Embryonic facial prominence (tissue), 1 donor: ENCODE measurements around the gene SEC16A.
"Not testable (repeated sequence)": the region's sequence is repeated elsewhere in the genome, so short reads cannot be mapped to it uniquely, and the experiment has no call there.

Source experiments
- DNase-seq: peaks from one replicate; pipeline ENCODE4 v3.0.0-alpha.2; 2016; ENCODE audit errors: extremely low spot score

The SEC16A gene

DNA sequence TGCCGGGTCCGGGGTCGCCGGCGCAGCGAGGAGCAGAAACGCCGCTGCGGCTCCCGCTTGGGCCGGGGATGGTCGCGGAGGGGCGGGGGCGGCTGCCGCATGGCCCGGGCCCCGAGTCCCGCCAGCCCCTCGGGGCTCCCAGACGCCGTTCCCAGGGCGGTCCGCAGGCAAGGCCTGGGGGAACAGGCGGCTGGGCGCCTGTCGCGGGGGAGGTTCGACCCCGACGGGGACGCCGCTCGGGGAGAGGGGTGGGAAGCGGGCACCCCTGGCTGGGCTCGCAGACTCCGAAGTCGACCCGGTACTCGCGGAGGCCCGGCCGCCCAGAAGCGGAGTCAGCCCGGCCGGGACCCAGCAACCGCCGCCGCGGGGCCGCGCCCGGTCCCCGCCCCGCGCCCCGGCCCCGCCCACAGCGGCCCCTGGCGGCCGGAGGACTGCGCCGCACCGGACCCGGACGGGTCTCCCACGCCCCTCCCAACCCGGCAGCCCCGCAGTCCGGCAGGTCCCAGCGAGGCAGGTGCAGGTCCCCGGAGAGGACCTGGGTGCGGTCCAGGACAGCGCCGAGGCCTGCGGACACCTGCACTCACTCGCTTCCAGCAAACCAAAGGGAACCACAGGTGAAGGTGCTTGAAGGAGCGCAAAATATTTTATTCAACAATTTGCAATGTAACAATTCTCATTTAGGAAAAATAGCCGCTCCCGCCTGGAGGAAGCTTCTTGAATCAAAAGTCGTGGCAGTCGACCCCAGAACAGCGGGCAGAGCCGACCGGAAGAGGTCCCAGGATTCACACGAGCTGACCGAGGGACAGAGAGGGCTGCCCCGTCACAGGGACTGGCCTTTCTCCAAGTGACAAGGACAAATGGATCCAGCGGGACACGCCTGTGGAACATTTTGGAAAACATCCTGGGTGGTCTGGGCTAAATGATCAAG is 43.1 kb downstream of the SEC16A start, which contains the start of gene INPP5E:
Gene INPP5E, minus strand, starts transcription at position 365 of the 928 bp plus-strand sequence. CDS start 426 bp downstream, outside the sequence.
- no peak for DNase-seq

DNA sequence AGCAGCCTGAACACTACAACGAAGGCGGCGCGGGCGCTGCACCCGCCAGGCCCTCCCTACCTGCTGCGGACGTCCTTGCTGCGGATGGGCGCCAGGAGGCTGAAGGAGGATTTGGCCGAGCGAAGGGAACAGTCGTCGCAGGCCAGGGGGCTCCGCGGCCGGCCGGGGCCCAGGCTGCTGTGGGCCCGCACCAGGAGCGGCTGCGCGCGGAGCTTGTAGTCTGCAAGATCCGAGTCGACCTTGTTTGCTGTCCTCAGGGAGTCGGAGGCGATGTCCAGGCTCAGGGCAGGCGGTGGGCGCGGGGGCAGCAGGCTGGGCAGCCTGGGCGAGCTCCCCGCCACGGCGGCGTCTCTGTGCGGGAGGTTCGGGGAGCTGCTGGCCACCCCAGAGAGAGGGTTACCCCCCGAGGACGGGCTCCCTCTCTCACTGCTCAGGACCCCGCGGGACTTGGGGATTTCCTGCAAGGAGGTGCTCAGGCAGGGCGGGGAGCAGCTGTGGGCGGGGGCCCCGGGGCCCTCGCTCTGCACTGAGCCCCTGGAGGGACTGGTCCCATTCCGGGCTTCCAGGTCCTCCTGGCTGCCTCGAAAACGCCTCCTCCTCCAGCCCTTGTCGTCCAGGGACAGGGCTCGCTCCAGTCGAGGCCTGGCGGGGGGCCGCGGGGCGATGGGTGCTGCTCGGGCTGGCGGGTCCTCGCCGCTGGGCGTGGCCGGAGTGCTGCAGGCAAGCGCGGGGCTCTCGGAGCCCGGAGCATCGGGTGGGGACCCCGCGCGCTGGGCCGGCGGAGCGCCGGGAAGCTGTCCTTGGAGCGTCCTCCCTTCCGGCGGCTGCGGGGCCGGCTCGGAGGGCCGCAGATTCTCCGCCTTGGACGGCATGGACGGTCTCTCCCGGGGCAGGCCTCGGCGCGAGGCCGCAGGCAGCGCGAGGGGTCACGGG is 44.0 kb downstream of the SEC16A start:
- DNase-seq = no peak

DNA sequence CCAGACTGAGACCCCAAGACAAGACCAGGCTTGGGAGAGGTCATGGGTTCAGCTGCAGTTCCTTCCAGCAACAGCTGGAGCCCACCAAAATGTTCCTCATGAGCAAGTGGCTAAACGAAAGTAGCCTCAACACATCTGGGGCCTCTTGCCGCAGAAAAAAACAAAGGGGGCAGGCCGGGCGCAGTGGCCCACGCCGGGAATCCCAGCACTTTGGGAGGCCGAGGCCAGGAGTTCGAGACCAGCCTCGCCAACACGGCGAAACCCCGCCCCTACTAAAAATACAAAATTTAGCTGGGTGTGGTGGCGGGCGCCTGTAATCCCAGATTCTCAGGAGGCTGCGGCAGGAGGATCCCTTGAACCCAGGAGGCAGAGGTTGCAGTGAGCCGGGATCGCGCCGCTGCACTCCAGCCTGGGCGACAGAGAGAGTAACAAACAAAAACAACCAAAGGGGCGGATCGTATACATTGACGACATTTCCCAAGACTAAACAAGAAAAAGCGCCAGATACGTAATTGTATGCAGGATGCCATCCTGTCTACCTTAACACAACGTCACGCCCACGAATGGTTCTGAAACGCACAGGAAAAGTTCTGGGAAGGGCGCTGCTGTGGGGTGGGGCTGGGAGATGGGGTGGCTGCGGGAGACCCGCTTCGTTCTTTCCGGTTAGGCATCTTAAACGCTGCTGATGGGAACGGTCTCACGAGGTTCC is 44.8 kb downstream of the SEC16A start:
- no peak for DNase-seq

DNA sequence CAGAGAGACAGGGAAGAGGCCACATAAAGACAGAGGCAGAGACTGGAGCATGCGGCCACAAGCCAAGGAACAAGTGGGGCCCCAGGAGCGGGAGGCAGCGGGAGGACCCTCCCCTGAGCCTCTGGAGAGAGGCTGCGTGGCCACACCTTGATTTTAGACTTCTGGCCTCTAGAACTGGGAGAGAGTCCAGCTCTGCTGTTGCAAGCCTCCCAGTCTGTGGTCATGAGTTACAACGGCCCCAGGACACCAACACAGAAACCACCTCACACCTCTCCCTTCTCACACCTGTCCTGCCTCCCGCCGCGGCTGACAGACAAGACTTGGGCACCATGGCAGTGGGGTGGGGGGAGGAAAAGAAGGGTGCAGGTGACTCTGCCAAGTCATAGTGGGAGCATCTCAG is 45.4 kb downstream of the SEC16A start:
- no peak for DNase-seq

DNA sequence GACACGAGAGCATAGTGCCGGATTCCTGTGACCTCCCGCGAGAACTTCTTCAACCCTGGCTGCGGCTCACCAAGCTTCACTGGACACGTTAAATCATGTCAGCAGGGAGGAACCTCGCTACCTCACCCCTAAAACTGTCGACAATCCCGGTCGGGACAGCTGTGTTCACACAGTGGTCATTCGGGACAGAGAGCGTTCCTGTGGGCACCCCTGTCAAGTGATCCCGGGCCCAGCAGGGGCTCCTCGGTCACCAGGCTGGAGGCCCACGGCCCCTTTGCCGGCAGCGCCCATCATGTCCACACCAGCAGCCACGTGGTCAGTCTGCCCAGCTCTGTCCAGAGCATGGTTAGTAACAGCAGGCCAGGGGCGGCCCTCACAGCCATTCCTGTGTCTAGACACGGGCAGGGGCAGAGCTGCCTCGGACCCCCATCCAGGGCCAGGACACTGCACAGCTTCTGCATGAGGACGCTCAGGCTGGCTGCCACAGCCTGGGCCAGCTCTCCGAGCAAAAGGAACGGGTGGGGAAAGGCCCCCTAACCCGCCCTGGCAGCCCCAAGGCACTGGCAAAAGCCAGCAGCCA is 46.7 kb downstream of the SEC16A start:
- DNase-seq = no peak

DNA sequence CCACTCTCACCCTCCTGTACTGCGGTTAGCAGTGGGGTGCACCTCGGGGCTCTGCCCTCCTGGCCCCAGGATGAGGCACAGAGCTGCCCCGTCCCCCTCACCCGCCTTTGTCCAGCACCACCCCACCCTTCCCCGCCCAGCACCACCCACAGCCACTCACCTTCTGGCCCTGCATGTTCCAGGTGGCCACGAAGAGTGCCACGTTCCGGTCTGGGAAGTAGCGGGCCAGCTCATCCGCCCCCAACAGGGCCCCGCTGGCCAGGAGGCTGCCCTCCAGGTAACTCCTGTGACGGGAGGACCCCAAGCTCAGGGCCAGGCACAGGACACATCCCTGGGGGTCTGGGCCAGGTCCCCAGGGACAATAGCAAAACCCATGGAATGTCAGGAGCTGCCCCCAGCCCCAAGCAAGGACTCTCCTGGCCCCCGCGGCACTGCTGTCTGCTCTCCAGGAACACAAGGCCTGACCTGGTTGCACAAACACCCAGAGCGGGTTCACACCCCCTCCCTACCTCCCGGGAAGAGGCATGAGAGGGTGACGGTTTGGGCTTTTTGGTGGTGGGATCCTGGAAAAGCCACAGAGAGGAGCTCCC is 48.2 kb downstream of the SEC16A start:
- DNase-seq = no peak

DNA sequence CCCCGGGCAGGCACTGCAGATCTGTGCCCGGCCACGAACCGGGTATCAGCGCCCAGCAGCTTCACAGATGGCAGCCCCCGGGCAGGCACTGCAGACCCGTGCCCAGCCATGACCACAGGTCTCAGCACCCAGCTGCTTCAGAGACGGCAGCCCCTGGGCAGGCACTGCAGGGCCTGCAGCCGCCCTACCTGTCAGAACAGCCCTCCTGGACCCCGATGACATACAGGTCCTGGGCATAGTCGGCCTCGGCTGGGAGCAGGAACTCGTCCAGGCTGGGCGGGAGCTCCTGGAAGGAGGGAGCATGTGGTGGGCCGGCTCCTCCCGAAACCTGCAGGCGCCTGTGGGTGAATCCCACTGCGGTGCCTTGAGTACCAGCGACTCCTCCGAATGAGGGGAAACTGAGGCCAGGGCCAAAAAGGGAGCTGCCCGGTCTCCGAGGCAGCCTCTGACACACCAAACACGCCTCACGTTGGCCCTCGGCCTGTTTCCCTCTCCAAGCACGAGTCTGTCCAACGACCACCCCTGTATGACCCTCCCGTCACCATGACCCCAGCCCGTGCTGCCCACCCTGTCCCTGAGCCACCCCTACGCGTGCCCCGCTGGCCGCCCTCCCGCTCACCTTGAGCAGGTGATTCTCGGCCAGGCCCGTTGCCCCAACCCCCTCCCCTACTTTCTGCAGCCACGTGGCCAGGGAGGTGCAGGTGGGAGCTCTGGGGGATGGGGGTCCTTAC is 48.8 kb downstream of the SEC16A start:
- DNase-seq = no peak

DNA sequence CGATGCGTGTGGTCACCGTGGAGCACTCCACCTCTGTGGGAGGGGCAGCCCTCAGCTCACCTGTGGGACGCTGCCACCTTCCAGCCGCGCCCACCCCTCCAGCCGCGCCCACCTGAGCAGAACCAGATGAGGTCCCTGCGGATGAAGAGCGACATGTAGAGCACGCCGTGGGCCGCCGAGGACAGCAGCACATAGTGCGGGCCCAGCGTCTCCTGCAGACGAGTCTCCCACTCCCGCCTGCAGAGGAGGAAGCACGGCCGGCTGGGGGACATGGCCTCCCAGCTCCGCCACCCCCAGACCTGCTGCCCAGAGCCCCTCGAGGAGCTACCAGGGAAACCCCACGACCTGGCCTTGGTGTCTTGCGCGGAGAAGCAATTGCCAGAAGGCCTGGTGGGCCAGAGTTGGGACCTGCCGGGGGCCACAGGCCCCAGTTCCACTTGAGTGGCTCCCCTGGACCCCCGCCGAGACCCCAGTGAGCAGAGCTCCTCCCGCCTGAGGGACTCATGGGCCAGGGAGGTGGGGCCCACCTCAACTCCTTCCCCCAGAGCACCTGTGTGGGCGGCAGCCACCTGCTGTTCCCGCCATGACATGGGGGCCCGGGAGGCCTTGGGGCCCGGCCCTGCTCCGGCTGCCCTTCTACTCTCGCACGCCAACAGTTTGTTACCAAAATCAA is 49.7 kb downstream of the SEC16A start:
- DNase-seq = no peak

DNA sequence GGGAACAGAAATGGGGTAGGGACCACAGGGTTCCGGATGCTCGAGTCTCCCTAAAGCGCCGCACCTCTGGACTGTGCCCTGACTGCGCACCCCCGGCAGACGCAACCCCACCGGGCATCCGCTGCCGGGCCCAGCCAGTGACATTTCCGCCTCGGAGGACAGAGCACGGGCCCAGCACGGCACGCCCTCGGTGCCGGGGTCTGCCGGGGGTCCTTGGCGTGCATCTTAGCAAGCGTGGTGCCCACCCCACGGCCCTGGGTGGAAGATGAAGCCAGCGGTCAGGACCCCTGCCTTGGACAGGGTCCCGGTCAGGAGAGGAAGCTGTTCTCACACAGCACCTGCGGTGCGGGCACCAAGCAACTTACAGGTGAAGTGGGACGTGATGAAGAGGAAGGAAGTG is 50.2 kb downstream of the SEC16A start:
- no peak for DNase-seq

DNA sequence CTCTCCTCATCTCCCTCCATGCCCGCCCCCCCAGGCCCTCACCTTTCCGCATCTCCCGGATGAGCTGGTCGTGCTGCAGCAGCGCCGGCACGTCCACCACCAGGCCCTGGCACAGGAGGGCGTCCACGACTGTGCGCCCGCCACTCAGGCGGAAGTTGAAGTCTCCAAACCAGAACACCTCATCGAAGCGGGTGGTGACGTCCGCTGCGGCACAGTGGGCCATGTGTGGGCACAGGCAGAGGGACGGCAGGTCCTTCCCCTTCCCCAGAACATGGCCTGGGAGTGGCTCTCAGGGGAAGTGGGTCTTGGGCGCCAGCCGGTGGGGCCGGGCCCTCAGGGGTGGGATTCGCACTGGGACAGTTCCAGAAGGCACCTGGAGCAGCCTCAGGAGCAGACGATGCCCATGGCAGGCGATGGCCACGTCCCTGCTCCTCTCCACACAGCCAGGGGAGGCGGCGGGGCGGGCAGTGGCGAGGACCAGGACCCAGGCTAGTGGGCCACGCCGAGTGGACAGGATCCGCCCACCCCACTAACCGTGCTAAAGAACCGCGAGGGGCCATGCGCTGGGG is 51.0 kb downstream of the SEC16A start:
- no peak for DNase-seq

DNA sequence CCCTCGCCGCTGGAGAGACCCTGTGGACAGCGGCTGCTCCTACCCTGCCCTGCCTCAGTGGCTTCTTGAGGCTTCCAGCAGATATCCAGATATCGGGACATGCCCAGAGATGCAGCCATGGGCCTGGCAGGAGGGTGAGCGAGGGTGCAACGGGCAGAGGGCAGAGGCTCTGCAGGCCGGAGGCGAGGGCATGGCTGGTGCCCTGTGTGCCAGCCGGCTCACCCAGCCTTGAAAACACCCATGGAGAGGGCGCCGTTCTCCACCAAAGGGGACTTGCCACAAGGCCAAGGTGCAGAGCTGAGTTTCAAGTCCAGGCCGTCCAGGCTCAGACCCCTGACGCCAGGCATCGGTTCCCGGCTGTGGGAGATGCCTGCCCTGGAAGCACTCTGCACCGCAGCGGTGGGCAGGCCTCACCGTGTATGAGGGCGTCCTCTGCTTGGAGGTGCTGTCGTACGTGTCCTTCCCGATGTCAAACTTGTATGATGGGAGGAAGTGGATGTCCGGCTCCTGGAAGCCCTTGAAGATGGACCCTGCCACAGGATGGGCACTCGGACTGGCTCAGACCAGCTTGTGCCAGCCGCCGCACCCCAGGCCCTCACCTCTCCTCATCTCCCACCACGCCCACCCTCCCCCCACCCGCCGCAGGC is 52.1 kb downstream of the SEC16A start:
- no peak for DNase-seq

DNA sequence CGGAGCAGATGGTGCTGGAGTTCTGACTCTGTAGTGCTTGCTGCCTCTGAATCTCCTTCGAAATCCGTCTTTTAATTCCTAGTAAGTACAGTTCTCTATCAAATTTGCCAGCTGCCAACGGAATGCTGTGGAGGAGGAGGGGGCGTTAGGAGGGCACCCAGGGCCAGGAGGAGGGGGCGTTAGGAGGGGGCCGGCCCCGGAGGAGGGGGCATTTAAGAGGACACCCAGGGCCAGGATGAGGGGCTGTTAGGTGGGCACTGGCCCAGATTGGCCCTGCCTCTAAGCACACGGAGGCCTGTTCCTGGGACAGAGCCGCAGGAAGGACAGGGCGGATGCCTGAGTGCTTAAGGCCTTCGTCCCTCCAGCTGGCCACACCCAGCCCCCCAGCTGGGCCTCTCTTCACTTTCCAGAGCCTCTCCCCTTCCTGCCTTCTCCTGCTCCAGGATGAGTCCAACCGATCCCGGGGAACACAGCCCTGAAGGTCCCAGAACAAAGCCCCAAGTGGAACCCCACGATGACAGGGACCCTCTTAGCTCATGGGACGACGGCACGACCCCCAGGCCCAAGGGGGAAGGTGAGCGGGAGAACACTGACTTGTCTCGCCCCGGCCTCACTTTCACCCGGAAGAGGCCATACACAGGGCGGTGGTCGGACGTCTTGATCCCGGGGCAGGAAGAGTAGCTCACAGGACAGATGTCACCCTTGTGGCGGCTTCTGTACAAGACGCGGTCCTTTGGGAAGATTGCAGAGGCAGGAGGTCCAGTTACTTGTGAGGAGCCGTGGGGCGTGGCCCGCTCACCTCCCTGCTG is 53.0 kb downstream of the SEC16A start:
- DNase-seq = no peak

DNA sequence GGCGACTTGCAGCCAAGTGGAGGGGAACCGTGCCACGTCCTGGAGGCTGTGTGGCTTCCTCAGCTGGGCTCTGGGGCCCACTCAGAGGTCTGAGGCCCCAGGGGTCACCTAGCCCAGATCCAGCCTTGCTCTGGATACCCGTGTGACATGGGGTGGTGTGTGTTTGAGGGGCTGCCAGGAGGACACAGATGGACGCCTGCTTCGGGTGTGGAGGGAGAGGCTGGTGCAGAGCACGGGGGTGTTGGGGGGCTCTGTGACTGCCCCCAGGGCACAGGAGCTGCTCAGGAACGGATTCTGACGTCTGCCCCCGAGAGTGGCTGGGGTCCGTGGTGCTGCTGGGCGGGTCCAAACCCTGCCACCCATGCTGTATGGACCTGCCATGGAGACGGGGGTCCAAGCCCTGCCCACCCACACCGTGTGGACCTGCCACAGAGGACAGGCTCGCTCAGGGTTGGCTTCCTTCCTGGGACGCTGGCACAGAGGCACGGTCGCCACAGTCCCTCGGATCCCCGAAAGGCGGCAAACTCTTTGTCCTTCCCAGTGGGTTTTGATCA is 53.7 kb downstream of the SEC16A start:
- DNase-seq = no peak

DNA sequence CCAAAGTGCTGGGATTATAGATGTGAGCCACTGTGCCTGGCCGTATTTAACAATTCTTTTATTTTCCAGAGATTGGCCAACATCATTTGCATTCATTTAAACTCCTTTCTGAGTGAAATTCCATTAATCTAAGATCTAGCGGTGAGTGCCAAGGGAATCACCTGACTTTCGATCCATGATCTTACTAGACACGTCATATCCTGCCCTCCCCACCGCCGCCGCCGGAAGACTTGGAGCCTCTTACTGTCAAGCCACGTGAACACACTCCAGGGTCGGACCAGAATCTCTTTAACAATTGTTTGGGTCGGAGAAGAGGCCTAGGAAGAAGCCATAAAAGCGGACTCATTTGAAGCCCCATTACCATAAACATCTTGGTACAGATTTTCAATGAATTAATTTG is 56.1 kb downstream of the SEC16A start:
- DNase-seq = no peak

DNA sequence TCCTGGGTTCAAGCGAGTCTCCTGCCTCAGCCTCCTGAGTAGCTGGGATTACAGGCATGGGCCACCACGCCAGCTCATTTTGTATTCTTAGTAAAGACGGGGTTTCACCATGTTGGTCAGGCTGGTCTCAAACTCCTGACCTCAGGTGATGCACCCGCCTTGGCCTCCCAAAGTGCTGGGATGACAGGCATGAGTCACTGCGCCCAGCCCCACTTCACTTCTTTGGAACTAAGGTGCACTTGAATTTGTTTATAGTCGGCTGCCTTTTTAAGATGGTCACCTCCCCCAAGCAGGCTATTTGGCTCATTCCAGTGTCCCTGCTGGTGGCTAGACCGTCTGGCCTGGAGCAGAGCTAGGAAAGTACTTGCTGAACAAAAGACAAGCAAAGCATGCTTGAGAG is 57.5 kb downstream of the SEC16A start:
- not testable (repeated sequence) for DNase-seq

DNA sequence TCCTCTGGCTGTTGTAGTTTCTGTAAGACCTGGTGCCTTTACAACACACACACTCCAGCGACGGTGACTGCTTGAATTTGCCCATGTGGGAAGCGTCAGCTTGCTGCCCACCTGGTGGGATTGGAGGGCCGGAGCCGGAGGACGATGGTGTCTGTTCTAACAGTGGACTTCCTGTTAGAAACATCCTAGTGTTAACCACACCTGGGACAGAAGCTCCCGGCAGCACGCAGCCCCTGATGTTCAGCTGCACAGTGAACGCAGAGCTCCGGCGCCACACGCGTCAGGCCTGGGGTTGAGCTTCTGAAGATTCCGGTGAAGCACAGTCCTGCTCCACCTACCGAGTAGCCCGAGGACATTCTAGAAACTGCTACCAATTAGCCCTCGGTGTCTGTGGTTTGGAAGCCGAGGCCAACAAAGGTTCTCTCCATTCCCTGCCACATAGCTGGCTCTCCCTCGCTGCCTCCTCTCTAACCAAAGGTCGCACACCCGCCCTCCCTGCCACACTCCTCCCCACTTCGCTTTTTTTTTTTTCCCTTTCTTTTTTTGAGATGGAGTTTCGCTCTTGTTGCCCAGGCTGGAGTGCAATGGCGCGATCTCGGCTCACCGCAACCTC is 58.0 kb downstream of the SEC16A start:
- no peak for DNase-seq

DNA sequence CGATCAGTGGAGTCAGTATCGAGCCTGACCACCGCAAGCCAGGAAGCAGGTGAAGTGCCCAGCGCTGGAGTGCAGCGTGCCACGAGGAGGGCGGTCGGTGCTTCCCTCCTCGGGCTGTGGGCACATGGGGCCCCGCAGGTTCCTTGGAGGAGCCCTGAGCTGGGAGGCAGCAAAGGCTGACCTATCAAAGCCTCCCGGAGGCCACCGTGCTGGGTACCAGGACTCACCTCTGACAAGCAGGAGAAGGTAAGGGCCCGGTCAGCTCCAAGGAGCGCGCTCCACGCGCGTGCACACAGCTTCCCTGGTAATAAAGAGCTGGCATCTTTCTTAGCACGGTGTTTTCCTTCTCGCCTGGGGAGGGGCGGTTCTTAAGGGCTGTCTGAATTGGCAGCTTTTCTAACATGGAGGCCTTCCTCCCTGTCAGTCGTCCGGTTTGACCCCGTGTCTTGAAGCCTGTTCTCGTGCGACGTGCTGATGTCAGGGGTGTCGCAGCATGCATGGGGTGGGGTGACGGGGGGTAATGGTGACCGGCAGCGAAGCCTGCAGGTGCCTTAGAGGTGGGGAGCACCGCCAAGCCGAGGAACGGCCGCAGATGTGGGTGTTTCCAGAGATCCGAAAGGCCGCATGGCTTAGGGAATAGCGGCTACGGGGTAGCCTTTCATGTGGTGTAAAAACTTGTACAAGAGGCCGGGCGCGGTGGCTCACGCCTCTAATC is 59.3 kb downstream of the SEC16A start:
- no peak for DNase-seq
